Epithelial cell of proximal tubule (primary cell): ENCODE results near the gene NUDT3. TPM values are rescaled to one million over a fixed set of nuclear protein-coding genes. Genes with fewer than 3 reads are reported as not detected.
"Not testable (repeated sequence)": the region's sequence is repeated elsewhere in the genome, so short reads cannot be mapped to it uniquely, and the experiment has no call there.

Experiments
- DNase-seq: peaks from one replicate; pipeline ENCODE4 v3.0.0-alpha.2; 2011; ENCODE audit warnings: low read depth
- H3K4me3 ChIP-seq: 2 replicates; pipeline ENCODE4 v1.5.1; 2011; ENCODE audit warnings: low read depth, mild to moderate bottlenecking, low read length
- total RNA-seq: library from RNA; depleted of rRNA; stranded (reverse); fragments of >200 nt; gene quantifications from 2 replicates; pipeline ENCODE4 v1.2.3, GENCODE V29; 2015
- TF ChIP-seq, protein P1 (sequence below): conservative IDR thresholded peaks from 2 replicates; pipeline ENCODE4 v1.5.1; 2012; ENCODE audit warnings: low read depth, mild to moderate bottlenecking, low read length

NUDT3 gene
- total RNA-seq, 1 donor from 2014 or later, result 16.7 TPM

GRCh38 chr6:34267746-34268145, 124.7 kb downstream of the NUDT3 start:
- no peak overlapping the region for H3K4me3 ChIP-seq
- DNase-seq, result no peak
- TF ChIP-seq, protein P1, sequence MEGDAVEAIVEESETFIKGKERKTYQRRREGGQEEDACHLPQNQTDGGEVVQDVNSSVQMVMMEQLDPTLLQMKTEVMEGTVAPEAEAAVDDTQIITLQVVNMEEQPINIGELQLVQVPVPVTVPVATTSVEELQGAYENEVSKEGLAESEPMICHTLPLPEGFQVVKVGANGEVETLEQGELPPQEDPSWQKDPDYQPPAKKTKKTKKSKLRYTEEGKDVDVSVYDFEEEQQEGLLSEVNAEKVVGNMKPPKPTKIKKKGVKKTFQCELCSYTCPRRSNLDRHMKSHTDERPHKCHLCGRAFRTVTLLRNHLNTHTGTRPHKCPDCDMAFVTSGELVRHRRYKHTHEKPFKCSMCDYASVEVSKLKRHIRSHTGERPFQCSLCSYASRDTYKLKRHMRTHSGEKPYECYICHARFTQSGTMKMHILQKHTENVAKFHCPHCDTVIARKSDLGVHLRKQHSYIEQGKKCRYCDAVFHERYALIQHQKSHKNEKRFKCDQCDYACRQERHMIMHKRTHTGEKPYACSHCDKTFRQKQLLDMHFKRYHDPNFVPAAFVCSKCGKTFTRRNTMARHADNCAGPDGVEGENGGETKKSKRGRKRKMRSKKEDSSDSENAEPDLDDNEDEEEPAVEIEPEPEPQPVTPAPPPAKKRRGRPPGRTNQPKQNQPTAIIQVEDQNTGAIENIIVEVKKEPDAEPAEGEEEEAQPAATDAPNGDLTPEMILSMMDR, result no peak

DNA sequence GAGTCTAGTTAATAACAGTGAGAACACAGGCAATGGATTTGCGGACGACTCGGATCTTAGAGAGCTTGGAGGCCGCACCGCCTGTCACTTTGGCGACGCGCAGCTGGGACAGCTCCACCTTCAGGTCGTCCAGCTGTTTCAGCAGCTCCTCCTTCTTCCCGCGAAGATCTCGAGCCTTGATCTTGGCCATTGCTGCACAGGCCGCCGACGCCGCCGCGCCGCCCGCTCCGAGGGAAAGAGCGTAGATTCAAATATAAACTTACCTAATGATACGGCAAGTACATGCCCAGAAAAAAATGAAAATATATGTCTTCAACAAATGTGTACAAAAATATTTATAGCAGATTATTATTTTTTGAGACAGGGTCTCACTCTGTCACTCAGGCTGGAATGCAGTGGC, 129.0 kb downstream of the NUDT3 start:
- not testable (repeated sequence) for DNase-seq, H3K4me3 ChIP-seq

- no peak for DNase-seq
- TF ChIP-seq, protein P1, result no peak
- no peak overlapping the region for H3K4me3 ChIP-seq
These were observed 131.7 kb downstream of the NUDT3 start for GRCh38 chr6:34260576-34261267.

- H3K4me3 ChIP-seq, result no peak overlapping the region
- no peak for DNase-seq
- TF ChIP-seq, protein P1, result no peak
These were observed 132.9 kb downstream of the NUDT3 start for GRCh38 chr6:34259529-34260069.

- not testable (repeated sequence) for DNase-seq, H3K4me3 ChIP-seq
These were observed 140.1 kb downstream of the NUDT3 start for GRCh38 chr6:34252395-34252794.

DNA sequence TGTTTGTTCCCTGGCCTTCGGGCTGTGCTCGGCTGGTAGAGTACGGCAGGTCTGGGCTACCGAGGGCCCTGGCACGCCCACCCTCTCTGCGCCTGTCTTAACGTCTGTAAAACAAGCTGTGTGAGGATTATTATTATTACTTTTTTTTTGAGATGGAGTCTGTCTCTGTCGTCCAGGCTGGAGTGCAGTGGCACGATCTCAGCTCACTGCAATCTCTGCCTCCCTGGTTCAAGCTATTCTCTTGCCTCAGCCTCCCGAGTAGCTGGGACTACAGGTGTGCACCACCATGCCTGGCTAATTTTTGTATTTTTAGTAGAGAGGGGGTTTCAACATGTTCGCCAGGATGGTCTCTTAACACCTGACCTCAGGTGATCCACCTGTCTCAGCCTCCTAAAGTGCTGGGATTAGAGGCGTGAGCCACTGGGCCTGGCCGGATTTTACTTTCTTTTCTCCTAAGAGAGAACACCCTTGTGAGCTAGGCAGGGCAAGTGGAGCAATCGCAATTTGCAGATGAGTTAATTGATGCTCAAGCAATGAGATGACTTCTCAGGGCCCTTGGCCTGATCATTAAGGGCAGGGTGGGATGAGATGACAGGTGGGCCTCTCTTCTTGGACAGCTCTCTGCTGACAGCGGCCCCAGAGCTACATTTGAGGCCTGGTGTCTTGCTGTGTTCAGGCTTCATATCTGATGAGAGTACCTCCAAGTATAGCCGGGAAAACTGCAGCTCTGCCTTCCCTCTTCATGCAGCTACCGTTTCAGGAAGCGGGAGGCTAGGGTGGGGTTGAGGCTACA, 142.8 kb downstream of the NUDT3 start:
- DNase-seq, result no peak
- peak overlapping the region; percentile 91 for H3K4me3 ChIP-seq
- TF ChIP-seq, protein P1, result no peak

- peak within 1 kb of the TSS; percentile 91 for H3K4me3 ChIP-seq
- no peak for DNase-seq
- TF ChIP-seq, protein P1, result peak; percentile 74
These were observed 143.6 kb downstream of the NUDT3 start, which contains the start of gene SMIM29 for GRCh38 chr6:34248727-34249468. TSS of gene SMIM29 (minus strand) at chr6:34249006. CDS start at chr6:34247791, 1,215 bp downstream.
